ENCODE data around the gene TRPM1. TPM values are rescaled to one million over a fixed set of nuclear protein-coding genes. Genes with fewer than 3 reads are reported as not detected.

TRPM1 gene
- total and polyA plus RNA-seq, 2 experiments from 2014 or later: not detected

GRCh38 chr15:31058236-31058962, 43.1 kb downstream of the TRPM1 start:
- no peak overlapping the region for H3K27ac ChIP-seq
- no peaks in the 10 kb centered on the region for H3K27me3 ChIP-seq
- H3K9me3 ChIP-seq (ENCODE audit: low read depth): no peaks in the 10 kb centered on the region
- H3K4me3 ChIP-seq: no peak overlapping the region
- H3K4me1 ChIP-seq (ENCODE audit: low read depth): no peaks in the 10 kb centered on the region
- DNase-seq (ENCODE audit: low read depth in 1 of 2, low spot score in 1 of 2): no peak
- TF ChIP-seq CTCF (IDR thresholded peaks at IDR 0.05; ENCODE audit: low read depth, low read length): no peak
- no peaks in the 10 kb centered on the region for H3K36me3 ChIP-seq

- no peak overlapping the region for H3K27ac ChIP-seq
- no peak for DNase-seq (ENCODE audit: low read depth in 1 of 2, low spot score in 1 of 2)
- H3K4me1 ChIP-seq (ENCODE audit: low read depth): no peaks in the 10 kb centered on the region
- no peak for TF ChIP-seq CTCF (IDR thresholded peaks at IDR 0.05; ENCODE audit: low read depth, low read length)
- H3K4me3 ChIP-seq: no peak overlapping the region
- no peaks in the 10 kb centered on the region for H3K9me3 ChIP-seq (ENCODE audit: low read depth)
- no peaks in the 10 kb centered on the region for H3K36me3 ChIP-seq
- no peaks in the 10 kb centered on the region for H3K27me3 ChIP-seq
Observed at GRCh38 chr15:31051496-31052080, 49.9 kb downstream of the TRPM1 start.

DNA sequence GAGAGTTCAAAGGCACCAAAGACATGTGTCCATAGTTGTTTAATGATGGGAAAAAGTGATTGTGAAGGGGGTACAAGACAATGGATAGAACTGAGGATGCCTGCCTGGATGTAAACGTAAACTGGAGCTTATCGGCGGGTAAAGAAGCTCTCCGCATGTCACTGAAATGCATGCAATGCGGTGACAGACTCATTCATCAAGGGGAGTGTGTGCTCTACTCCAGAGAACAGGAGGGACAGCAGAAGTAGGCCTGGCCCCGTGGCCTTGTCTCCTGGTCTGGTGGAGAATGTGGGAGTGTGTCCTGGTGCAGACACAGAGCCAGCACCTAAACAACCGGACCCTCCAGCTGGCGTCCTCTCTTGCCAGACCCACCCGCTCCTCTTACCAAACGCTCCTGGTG, 50.6 kb downstream of the TRPM1 start:
- DNase-seq (ENCODE audit: low read depth in 1 of 2, low spot score in 1 of 2): no peak
- Histone ChIP-seq H3K9me3 (ENCODE audit: low read depth) (no peaks in the 10 kb centered on the region), H3K4me1 (ENCODE audit: low read depth) (no peaks in the 10 kb centered on the region), H3K4me3 (no peak overlapping the region), H3K27me3 (no peaks in the 10 kb centered on the region), H3K36me3 (no peaks in the 10 kb centered on the region), H3K27ac (no peak overlapping the region)
- TF ChIP-seq CTCF (IDR thresholded peaks at IDR 0.05; ENCODE audit: low read depth, low read length): no peak

DNA sequence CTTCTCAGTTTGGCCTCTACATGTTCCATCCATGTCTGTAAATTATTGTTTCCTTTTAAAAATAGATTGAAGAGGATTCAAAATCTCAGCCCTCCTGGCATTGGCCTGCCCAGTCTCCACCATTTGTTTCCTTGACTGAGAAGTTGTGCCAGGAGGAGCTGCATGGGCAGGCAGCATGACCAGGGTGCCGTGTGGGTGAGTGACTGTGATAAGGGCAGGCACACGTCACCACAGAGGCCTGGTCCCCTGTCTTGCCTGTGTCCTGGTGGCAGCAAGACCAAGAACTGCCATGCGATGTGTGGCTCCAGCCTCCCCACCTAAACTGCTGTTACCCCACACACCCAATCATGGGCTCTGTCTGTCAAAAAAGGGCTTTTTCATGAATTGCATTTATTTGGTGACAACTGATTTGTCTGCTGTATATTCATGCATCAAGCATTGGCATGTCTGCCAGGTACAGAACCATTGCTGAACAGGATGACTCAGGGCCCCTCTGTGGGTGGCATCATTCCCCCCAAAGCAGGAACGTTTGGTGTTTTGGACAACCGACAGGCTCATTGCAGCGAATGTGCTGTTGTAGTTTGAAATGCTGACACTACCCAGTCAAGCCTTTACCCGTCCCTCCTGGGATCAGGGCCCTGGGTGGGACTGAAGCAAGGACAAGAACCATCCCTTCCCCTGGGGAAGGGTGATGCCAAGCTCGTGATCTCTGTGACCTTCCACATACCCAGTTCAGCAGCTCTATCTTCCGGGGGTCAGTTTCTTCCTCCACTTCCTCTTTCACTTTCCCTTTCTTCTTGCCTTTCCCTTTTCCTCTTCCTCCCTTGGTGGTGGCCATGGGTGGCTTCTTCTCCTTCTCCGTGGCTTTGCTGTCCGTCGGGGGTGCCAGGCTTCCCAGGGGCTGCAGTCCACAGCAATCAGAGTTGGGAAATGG, 51.6 kb downstream of the TRPM1 start:
- no peak overlapping the region for H3K27ac ChIP-seq
- H3K4me3 ChIP-seq: no peak overlapping the region
- no peak for DNase-seq (ENCODE audit: low read depth in 1 of 2, low spot score in 1 of 2)
- H3K36me3 ChIP-seq: no peaks in the 10 kb centered on the region
- no peaks in the 10 kb centered on the region for H3K27me3 ChIP-seq
- H3K4me1 ChIP-seq (ENCODE audit: low read depth): no peaks in the 10 kb centered on the region
- H3K9me3 ChIP-seq (ENCODE audit: low read depth): no peaks in the 10 kb centered on the region
- no peak for TF ChIP-seq CTCF (IDR thresholded peaks at IDR 0.05; ENCODE audit: low read depth, low read length)

DNA sequence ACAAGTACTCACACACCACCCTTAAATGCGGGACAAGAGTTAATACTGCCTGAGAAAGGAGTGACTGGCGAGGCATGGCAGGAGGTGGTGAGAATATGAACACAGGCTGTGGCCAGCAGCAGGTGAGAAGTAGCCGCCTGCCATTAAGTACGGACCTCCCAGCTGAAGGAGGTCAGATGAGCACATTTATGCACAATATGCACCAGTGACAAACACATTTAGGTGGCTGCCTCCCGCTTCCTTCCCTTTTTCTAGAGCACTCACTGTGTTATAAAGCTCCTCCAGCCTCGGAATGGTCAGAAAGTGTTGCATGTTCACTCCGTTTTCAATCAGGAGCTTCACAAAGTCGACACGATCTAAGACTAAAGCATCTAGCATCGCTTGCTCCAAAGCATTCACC, 52.4 kb downstream of the TRPM1 start:
- Histone ChIP-seq H3K27ac (no peak overlapping the region), H3K36me3 (no peaks in the 10 kb centered on the region), H3K9me3 (ENCODE audit: low read depth) (no peaks in the 10 kb centered on the region), H3K4me3 (no peak overlapping the region), H3K27me3 (no peaks in the 10 kb centered on the region), H3K4me1 (ENCODE audit: low read depth) (no peaks in the 10 kb centered on the region)
- no peak for TF ChIP-seq CTCF (IDR thresholded peaks at IDR 0.05; ENCODE audit: low read depth, low read length)
- no peak for DNase-seq (ENCODE audit: low read depth in 1 of 2, low spot score in 1 of 2)

All from cardiac muscle cell (in vitro differentiated cells and primary cell).